ES-I3 (cell line): Measurements from ENCODE around the gene ARNT2.

Experiments
- H3K36me3 ChIP-seq: 2 replicates; pipeline ENCODE4 v1.6.1; 2013; ENCODE audit warnings: mild to moderate bottlenecking, low read length, control low read depth, moderate library complexity; ENCODE audit not compliant: insufficient read depth
- H3K4me1 ChIP-seq: 2 replicates; pipeline ENCODE4 v1.6.1; 2013; ENCODE audit warnings: mild to moderate bottlenecking, control low read depth, low read length; ENCODE audit not compliant: insufficient read depth
- H3K9ac ChIP-seq: 2 replicates; pipeline ENCODE4 v1.6.1; 2013; ENCODE audit warnings: low read depth, mild to moderate bottlenecking, low read length, moderate library complexity
- H3K9me3 ChIP-seq: 2 replicates; pipeline ENCODE4 v1.6.1; 2013; ENCODE audit warnings: mild to moderate bottlenecking, low read length, moderate library complexity; ENCODE audit not compliant: control insufficient read depth, insufficient read depth

Gene ARNT2

DNA sequence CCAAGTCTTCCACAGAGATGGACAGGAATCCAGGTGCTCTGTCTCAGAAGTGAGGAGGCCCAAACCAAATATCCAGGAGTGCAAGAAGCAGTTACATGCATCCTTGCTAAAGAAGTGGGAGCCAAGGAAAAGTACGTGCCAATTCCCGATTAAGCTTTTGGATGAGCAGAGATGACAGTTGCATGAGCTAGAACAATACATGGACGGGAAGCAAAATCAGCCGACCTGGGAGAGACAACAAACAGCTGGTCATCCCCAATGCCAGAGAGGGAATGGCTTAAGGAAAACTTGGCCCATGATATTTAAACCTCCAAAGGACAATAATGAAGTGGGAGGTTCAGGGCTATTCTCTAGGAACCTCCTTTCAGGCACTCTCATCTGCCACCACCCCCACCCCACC, 204.9 kb downstream of the ARNT2 start:
- Histone ChIP-seq H3K9ac (no peak overlapping the region), H3K9me3 (no peaks in the 10 kb centered on the region; the same call in 1 of the 2 replicates), H3K36me3 (no peaks in the 10 kb centered on the region), H3K4me1 (0 out of 2 replicates have a peak, but pooled peaks cover 3% of the 10 kb centered on the region)

DNA sequence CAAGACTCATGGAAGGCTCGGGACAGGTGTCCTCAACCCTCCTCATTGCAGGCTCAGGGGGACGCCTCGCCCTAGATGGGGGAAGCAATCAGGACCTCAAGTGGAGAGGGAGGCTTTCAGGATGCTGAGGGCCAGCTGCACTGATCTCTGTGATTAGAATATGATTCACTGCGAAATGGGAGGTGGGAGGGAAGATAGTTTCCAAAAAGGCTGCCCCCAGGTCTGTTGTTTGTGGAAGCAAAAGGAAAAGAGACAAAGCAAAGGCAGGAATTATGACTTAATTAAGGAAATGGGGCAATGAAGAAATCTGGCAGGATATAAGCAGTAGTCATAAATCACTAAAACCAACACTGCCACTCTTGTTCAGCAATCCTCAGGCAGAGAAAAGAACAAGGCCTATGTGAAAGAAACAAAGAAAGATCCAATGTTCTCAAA, 205.3 kb downstream of the ARNT2 start:
- Histone ChIP-seq H3K9ac (no peak overlapping the region), H3K9me3 (no peaks in the 10 kb centered on the region; the same call in 1 of the 2 replicates), H3K36me3 (no peaks in the 10 kb centered on the region), H3K4me1 (0 out of 2 replicates have a peak, but pooled peaks cover 3% of the 10 kb centered on the region)

DNA sequence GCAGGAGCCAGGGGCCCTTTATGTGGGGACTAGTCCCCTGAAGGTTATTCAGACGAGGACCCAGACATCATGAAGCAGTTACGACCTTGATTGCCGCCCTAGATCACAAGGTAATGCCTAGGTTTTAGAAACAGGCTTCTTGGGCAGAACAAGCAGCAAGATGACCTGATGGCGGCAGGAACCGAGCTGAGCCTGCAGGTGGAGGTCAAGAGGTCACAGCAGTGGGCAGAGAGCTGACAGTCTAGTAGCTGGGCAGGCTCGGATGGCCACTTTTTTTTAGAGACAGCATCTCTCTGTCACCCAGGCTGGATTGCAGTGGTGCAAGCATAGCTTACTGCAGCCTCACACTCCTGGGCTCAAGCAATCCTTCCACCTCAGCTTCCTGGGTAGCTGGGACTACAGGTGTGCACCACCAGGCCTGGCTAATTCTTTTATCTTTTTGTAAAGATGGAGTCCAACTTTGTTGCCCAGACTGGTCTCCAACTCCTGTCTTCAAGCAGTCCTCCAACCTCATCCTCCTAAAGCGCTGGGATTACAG, 207.4 kb downstream of the ARNT2 start:
- no peaks in the 10 kb centered on the region; the same call in 1 of the 2 replicates for H3K9me3 ChIP-seq
- no peaks in the 10 kb centered on the region for H3K36me3 ChIP-seq
- H3K4me1 ChIP-seq, result 0 out of 2 replicates have a peak, but pooled peaks cover 3% of the 10 kb centered on the region
- no peak overlapping the region for H3K9ac ChIP-seq

DNA sequence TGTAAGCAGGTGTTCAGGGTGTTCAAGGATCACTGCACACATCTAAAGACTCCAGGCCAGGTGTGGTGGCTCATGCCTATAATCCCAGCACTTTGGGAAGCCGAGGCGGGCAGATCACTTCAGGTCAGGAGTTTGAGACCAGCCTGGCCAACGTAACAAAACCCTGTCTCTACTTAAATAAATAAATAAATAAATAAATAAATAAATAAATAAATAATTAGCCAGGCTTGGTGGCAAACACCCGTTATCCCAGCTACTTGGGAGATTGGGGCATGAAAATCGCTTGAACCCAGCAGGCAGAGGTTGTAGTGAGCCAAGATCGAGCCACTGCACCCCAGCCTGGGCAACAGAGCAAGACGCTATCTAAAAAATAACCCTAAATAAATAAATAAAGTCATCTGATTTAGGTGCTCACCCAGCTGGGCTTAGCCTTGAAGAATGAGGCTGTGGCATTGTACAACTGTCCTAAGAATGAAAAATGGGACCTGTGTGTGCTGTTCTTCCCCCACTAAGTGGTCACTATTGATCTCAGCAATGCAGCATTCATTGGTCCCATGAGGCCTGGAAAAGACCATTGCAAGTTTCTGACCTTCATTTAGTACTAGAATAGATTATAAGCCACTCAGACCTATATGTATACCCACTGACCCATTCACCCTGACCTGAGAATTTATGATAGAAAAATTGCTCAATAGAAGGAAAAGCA, 208.1 kb downstream of the ARNT2 start:
- no peaks in the 10 kb centered on the region; the same call in 1 of the 2 replicates for H3K9me3 ChIP-seq
- H3K4me1 ChIP-seq, result 0 out of 2 replicates have a peak, but pooled peaks cover 3% of the 10 kb centered on the region
- no peak overlapping the region for H3K9ac ChIP-seq
- no peaks in the 10 kb centered on the region for H3K36me3 ChIP-seq

DNA sequence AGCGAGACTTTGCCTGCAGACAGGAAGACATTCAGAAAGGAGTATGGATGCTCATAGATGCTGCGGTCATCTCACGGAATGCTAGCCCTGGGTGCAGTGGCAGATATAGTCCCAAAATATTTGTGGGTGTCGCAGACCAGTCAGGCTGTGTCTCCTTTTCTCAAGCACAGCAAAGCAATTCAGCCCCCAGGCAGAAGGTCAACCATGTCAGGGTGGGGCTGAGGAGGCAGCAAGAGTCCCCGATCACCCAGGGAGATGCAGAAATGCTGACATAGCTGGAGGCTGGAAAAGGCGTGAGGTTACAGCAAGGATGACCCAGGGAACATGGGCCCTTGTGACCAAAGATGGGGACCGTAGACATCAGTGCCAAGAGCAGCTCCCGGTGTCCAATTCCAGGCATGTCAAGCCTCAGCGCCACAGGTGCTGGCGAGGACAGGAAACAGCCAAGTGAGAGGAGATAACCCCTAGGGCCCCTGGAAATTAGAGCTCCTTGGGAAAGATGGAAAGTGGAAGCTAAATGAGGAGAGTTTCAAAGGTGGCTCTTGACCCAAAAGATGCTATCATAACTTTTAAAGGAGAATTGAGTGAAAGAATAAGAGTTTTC, 209.7 kb downstream of the ARNT2 start:
- Histone ChIP-seq H3K36me3 (no peaks in the 10 kb centered on the region), H3K9ac (no peak overlapping the region), H3K4me1 (0 out of 2 replicates have a peak, but pooled peaks cover 3% of the 10 kb centered on the region), H3K9me3 (no peaks in the 10 kb centered on the region; the same call in 1 of the 2 replicates)

DNA sequence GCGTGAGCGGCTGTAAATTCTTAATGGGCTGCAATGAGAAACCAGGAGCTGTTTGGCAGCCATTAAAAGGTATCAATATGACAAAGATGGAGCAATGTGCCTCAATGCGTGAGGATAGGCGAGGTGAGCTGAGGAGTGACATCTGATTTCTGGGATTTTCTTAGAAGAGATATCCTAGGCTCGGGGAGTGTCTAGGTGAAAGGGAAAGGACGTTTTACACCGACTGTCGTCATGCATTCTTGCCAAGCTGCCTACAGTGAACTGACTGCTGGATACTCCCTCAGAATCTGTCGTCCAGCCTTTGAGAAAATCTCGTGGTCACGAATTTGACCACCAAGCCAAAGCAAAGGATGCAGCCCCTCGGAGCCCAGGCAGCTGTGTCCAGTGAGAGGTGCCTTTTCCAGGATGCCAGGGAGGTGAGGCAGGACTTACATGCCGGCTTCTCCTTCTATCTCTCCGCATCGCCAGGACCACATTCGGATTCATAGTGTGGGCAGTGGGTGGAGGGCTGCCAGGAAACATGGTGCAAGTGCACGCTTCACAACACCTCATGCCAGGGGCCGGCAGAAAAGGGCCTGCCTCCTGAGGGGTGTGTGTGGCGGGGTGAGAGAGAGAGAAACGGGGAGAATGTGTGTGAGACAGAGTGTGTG, 210.7 kb downstream of the ARNT2 start:
- Histone ChIP-seq H3K4me1 (0 out of 2 replicates have a peak, but pooled peaks cover 3% of the 10 kb centered on the region), H3K9me3 (no peaks in the 10 kb centered on the region), H3K36me3 (no peaks in the 10 kb centered on the region), H3K9ac (no peak overlapping the region)

DNA sequence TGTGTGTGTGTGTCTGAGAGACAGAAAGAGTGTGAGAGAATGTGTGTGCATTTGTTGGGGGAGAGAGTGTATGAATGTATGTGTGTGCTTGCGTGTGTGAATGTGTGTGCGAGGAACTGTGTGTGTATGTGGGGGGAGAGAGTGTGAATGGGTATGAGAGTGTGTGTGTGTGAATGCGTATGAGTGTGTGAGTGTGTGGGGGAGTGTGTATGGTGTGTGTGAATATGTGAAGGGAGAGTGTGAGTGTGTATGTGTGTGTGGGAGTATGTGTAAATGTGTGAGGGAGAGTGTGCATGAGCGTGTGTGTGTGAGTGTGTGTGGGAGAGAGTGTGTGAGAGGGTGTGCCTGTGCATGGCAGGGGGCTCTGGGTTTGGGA, 211.2 kb downstream of the ARNT2 start:
- 0 out of 2 replicates have a peak, but pooled peaks cover 3% of the 10 kb centered on the region for H3K4me1 ChIP-seq
- H3K36me3 ChIP-seq, result no peaks in the 10 kb centered on the region
- H3K9me3 ChIP-seq, result no peaks in the 10 kb centered on the region
- H3K9ac ChIP-seq, result no peak overlapping the region

DNA sequence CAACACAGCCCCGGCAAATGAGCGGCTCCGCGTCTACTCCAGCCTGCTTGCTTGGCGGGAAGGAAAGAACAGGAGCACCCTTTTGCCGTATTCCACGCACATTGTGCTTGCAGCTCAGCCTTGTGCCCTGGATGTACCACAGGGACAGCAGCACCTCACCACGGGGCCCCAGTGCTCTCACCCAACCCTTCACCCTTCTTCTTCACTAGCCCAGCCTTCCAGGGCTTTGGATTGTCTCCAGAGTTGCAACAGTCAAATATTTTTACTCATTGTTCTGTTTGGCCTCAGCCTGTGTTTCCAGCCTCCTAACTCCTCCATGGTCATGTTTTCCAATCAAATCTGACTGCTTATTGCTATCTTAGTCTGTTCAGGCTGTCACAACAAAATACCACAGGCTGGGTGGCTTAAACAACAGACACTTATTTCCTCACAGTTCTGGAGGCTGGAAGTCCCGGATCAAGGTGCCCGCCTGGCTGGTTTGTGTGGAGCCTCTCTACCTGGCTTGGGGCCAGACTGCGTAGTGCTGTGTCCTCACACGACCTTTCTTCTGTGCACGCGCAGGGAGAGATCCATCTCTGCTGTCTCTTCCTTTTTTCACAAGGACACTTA, 211.7 kb downstream of the ARNT2 start:
- H3K9me3 ChIP-seq, result no peaks in the 10 kb centered on the region
- H3K4me1 ChIP-seq, result 0 out of 2 replicates have a peak, but pooled peaks cover 3% of the 10 kb centered on the region
- H3K36me3 ChIP-seq, result no peaks in the 10 kb centered on the region
- no peak overlapping the region for H3K9ac ChIP-seq

DNA sequence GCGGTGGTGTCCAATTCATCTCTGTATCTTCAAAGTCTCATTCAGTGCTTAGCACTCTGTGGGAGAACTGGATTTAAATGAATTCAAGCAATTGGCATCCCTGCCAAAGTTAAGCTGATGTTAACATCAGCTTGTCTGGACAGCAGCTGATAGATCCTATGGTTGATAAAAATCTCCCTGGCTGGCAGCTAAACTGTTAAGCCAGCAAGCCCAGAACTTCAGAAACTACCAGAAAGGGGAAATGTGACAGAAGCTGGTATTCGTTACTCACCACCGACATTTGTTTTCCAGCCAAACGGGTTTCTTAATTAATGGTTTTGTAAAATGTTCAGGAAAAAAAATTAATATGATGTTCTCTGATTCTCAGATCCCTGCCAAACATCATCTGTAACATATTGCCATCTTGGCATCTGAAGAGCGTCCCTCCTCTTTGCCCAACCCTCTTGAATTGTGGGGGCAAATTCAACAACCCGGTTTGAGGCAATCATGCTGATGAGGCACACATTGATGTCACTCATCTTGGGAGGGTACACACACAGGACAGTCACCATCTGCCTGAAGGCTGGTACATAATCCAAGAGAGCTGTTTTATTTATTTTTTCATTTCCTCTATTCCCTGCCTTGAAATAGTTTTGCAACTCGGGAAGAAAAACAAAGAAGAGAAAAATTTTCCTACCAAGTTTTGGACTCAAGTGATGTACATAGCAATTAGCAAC, 214.7 kb downstream of the ARNT2 start:
- Histone ChIP-seq H3K4me1 (0 out of 2 replicates have a peak, but pooled peaks cover under 1% of the 10 kb centered on the region), H3K36me3 (no peaks in the 10 kb centered on the region), H3K9me3 (no peaks in the 10 kb centered on the region; the same call in 1 of the 2 replicates), H3K9ac (no peak overlapping the region)

DNA sequence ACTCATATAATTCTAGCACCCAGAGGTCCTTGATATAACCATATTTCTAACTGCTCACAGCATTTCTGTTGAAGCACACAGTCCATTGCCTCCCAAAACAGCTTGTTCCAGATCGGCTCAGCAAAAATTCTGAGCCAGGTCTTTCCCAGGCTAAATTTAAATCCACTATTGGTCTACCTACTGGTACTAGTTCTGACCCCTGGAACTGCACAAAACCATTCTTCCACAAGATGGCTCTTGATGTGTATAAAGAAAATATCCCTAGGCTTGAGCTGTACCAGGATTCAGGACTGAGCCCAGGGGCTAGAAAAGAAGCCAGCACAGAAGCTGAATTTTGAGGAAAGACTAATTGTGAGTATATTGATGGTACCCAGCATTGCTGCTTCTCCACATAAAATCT, 215.5 kb downstream of the ARNT2 start:
- no peaks in the 10 kb centered on the region; the same call in 1 of the 2 replicates for H3K9me3 ChIP-seq
- no peaks in the 10 kb centered on the region for H3K4me1 ChIP-seq
- no peaks in the 10 kb centered on the region for H3K36me3 ChIP-seq
- no peak overlapping the region for H3K9ac ChIP-seq

DNA sequence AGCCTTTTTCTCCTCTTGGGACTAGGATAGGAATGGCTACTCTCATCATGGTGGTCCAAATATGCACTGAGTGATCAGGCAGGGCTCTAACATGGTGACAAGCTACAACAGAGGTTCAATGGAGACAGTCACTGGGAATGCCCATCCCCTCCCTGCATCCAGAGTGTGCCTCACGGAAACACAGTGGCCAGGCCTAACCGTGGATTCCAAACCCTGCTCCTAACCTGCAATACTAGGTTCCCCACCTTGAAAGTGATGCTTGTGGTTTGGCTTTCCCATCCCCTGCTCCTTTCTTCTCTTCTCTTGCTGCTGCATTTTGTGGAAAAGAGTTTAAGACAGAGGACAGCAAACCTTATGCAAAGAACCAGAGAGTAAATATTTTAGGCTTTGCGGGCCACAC, 216.0 kb downstream of the ARNT2 start:
- Histone ChIP-seq H3K36me3 (no peaks in the 10 kb centered on the region), H3K9ac (no peak overlapping the region), H3K4me1 (no peaks in the 10 kb centered on the region), H3K9me3 (no peaks in the 10 kb centered on the region; the same call in 1 of the 2 replicates)

DNA sequence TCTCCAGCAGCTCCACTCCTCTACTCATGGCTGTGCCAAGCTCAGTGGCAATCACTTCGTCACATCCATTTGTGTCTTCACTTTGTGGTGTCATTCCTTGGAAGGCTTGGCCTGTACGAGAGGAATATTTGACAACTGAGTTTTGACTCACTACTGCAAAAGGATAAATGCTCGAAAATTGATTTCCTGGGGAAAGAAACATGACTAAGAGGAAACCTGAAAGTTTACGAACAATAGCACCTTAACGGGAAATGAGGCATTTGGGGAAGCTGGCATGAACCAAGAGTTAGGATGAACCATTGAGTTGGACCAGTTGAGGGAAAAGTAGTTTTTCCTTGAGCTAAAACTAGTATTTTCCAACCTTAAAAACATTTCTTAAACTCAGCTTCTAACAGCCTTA, 216.7 kb downstream of the ARNT2 start:
- Histone ChIP-seq H3K36me3 (no peaks in the 10 kb centered on the region), H3K9ac (no peak overlapping the region), H3K9me3 (no peaks in the 10 kb centered on the region; the same call in 1 of the 2 replicates), H3K4me1 (no peaks in the 10 kb centered on the region)

DNA sequence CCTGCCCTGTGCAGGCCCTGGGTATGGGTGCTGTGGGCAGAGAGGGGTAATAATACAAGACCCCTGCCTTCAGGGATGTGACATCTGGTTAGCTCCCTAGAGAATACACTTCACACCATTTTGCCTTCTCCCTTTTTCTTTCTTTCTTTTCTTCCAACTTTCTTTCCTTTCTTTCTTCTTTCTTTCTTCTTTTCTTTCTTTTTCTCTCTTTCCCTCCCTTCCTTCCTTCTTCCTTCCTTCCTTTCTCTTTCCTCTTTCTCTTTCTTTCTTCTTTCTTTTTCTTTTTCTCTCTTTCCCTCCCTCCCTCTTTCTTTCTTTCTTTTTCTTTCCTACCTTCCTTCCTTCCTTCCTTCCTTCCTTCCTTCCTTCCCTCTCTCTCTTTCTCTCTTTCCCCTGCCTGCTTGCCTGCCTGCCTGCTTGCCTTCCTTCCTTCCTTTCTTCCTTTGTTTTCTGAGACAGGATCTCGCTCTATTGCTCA, 222.5 kb downstream of the ARNT2 start:
- Histone ChIP-seq H3K9me3 (no peaks in the 10 kb centered on the region; the same call in 1 of the 2 replicates), H3K9ac (no peak overlapping the region), H3K36me3 (no peaks in the 10 kb centered on the region), H3K4me1 (no peaks in the 10 kb centered on the region)
